KMS-11 (cell line): ENCODE measurements around the gene ENTREP3.

ENCODE experiments used
- H2AFZ ChIP-seq: fragments of 200-600 bp; sonication (generic); 2 replicates; pipeline ENCODE4 v1.6.1; 2016; ENCODE audit warnings: antibody characterized with exemption, mixed run types, low read depth
- H3K27ac ChIP-seq: fragments of 200-600 bp; sonication (generic); 2 replicates; pipeline ENCODE4 v1.6.1; 2016; ENCODE audit warnings: mild to moderate bottlenecking, mixed run types
- H3K27me3 ChIP-seq: fragments of 200-600 bp; sonication (generic); 2 replicates; pipeline ENCODE4 v1.6.1; 2017; ENCODE audit warnings: mild to moderate bottlenecking, low read depth, mixed run types, moderate library complexity; ENCODE audit not compliant: insufficient read depth
- H3K36me3 ChIP-seq: fragments of 200-600 bp; sonication (generic); 2 replicates; pipeline ENCODE4 v1.6.1; 2017; ENCODE audit warnings: mild to moderate bottlenecking, mixed run types; ENCODE audit not compliant: insufficient read depth
- H3K4me1 ChIP-seq: fragments of 200-600 bp; sonication (generic); 2 replicates; pipeline ENCODE4 v1.6.1; 2016; ENCODE audit warnings: mild to moderate bottlenecking, low read depth, mixed run types; ENCODE audit not compliant: poor library complexity, severe bottlenecking
- H3K4me2 ChIP-seq: fragments of 200-600 bp; sonication (generic); 2 replicates; pipeline ENCODE4 v1.7.0; 2016; ENCODE audit warnings: mild to moderate bottlenecking, mixed run types
- H3K4me3 ChIP-seq: fragments of 200-600 bp; sonication (generic); IDR thresholded peaks from 2 replicates; pipeline ENCODE4 v1.6.1; 2017; ENCODE audit warnings: low read depth, low read length, mixed read lengths; ENCODE audit not compliant: insufficient read depth
- H3K79me2 ChIP-seq: fragments of 200-600 bp; sonication (generic); 2 replicates; pipeline ENCODE4 v1.6.1; 2016; ENCODE audit warnings: low read depth, mixed run types; ENCODE audit not compliant: insufficient read depth
- H3K9ac ChIP-seq: fragments of 200-600 bp; sonication (generic); 2 replicates; pipeline ENCODE4 v1.6.1; 2016; ENCODE audit warnings: mild to moderate bottlenecking, mixed run types
- H4K20me1 ChIP-seq: fragments of 200-600 bp; sonication (generic); 2 replicates; pipeline ENCODE4 v1.6.1; 2016; ENCODE audit warnings: mild to moderate bottlenecking, mixed run types; ENCODE audit not compliant: insufficient read depth
- TF ChIP-seq, protein P1 (sequence below): fragments of 200-600 bp; sonication (generic); conservative IDR thresholded peaks from 2 replicates; pipeline ENCODE4 v1.6.1; 2017; ENCODE audit warnings: low read depth, mild to moderate bottlenecking, antibody characterized with exemption, low read length, moderate library complexity, mixed read lengths

Gene ENTREP3

DNA sequence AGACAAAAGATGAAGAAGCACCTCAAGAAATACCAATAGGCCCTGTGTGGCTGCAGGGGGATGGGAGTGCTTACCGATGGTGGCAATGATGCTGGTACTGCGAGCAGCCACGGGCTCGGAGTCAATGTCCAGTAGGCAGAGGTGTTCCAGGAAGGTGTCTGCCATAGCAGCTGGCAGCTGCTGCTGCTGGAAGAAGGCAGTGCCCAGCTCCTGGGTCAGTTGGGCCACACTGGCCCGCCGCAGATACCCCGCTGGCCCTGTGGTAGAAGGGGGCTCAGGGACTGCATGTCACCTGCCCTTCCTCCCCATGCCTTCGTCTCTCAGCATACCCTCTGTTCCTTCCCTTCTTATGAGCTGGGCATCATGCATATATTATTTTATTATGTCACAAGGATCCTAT, 44.7 kb upstream of the ENTREP3 start:
- no peaks in the 10 kb centered on the region for H3K79me2 ChIP-seq
- H3K27me3 ChIP-seq, result peaks cover 15% of the 10 kb centered on the region; the same call in 1 of the 2 replicates
- TF ChIP-seq, protein P1, sequence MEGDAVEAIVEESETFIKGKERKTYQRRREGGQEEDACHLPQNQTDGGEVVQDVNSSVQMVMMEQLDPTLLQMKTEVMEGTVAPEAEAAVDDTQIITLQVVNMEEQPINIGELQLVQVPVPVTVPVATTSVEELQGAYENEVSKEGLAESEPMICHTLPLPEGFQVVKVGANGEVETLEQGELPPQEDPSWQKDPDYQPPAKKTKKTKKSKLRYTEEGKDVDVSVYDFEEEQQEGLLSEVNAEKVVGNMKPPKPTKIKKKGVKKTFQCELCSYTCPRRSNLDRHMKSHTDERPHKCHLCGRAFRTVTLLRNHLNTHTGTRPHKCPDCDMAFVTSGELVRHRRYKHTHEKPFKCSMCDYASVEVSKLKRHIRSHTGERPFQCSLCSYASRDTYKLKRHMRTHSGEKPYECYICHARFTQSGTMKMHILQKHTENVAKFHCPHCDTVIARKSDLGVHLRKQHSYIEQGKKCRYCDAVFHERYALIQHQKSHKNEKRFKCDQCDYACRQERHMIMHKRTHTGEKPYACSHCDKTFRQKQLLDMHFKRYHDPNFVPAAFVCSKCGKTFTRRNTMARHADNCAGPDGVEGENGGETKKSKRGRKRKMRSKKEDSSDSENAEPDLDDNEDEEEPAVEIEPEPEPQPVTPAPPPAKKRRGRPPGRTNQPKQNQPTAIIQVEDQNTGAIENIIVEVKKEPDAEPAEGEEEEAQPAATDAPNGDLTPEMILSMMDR, result no peak
- H3K27ac ChIP-seq, result no peak overlapping the region
- no peak overlapping the region for H3K9ac ChIP-seq
- H3K4me3 ChIP-seq, result no peak overlapping the region
- H4K20me1 ChIP-seq, result no peaks in the 10 kb centered on the region
- no peak overlapping the region for H3K4me2 ChIP-seq
- no peaks in the 10 kb centered on the region for H3K36me3 ChIP-seq
- no peak overlapping the region for H2AFZ ChIP-seq
- no peaks in the 10 kb centered on the region for H3K4me1 ChIP-seq

DNA sequence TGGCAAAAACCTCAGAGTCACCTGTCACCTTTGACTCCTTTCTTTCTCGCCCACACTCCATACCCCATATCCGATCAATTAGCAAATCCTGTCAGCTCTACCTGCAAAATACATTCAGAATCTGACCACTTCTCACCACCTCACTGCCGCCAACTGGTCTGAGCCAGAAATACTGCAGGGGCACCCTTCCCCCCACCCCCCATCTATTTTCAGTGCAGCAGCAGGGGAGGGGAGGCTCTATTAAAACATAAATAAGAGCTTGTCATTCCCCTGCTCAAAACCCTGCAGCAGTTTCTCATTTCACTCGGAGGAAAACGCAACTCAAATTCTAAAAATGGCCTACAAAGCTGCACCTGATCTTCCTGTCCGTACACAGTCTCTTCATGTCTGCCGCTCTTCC, 42.1 kb upstream of the ENTREP3 start:
- Histone ChIP-seq H4K20me1 (no peaks in the 10 kb centered on the region), H3K27me3 (peaks cover 27% of the 10 kb centered on the region; the same call in 1 of the 2 replicates), H3K4me3 (no peak overlapping the region), H2AFZ (no peak overlapping the region), H3K27ac (no peak overlapping the region), H3K36me3 (no peaks in the 10 kb centered on the region), H3K79me2 (no peaks in the 10 kb centered on the region), H3K9ac (no peak overlapping the region), H3K4me1 (no peaks in the 10 kb centered on the region), H3K4me2 (no peak overlapping the region)
- TF ChIP-seq, protein P1, result no peak

DNA sequence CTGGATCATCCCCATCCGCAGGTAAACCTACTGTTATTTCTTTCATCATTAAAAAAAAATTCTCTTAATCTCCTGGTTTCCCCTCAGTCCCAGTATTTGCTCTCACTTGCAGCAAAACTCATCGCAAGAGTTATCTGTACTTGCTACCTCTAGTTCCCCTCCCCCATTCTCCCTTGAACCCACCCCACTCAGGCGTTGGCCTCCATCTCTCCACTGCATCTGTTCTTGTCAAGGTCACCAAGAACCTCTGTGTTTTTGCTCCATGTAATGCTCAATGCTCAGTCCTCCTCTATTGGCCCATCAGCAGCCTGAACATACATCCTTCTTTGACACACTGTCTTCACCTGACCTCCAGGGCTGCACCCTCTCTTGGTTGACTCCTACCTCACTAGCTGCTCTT, 41.4 kb upstream of the ENTREP3 start:
- H3K27ac ChIP-seq, result no peak overlapping the region
- TF ChIP-seq, protein P1, result no peak
- H2AFZ ChIP-seq, result no peak overlapping the region
- no peaks in the 10 kb centered on the region for H3K36me3 ChIP-seq
- H3K4me2 ChIP-seq, result no peak overlapping the region
- no peaks in the 10 kb centered on the region for H3K79me2 ChIP-seq
- no peak overlapping the region for H3K9ac ChIP-seq
- peaks cover 34% of the 10 kb centered on the region; the same call in 1 of the 2 replicates for H3K27me3 ChIP-seq
- no peaks in the 10 kb centered on the region for H4K20me1 ChIP-seq
- no peak overlapping the region for H3K4me3 ChIP-seq
- H3K4me1 ChIP-seq, result no peaks in the 10 kb centered on the region

DNA sequence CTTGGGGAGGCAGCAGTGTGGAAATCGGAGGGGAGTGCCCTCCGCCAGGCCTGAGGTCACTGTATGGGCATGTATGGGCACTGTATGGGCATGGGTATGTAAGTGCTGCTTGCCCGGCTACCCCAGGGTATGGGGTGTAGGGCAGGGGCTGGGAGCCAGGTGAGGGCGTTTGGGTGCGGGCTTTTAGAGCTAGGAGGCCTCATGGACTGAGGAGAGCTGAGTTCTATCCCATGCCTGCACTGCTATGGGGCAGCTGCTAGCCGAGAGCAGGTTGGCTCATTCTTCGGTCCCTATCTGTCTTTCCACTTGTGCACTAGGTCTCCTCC, 40.6 kb upstream of the ENTREP3 start:
- Histone ChIP-seq H2AFZ (no peak overlapping the region), H3K79me2 (no peaks in the 10 kb centered on the region), H3K4me3 (no peak overlapping the region), H3K9ac (no peak overlapping the region), H3K4me1 (no peaks in the 10 kb centered on the region), H3K36me3 (no peaks in the 10 kb centered on the region), H3K4me2 (no peak overlapping the region), H3K27ac (no peak overlapping the region), H4K20me1 (no peaks in the 10 kb centered on the region), H3K27me3 (peaks cover 41% of the 10 kb centered on the region; the same call in 1 of the 2 replicates)
- TF ChIP-seq, protein P1, result no peak
